ENCODE measurements around the gene OPA1.
A peak's percentile ranks its signal among the peaks of the same experiment; 100 is the strongest.

The OPA1 gene, protein sequence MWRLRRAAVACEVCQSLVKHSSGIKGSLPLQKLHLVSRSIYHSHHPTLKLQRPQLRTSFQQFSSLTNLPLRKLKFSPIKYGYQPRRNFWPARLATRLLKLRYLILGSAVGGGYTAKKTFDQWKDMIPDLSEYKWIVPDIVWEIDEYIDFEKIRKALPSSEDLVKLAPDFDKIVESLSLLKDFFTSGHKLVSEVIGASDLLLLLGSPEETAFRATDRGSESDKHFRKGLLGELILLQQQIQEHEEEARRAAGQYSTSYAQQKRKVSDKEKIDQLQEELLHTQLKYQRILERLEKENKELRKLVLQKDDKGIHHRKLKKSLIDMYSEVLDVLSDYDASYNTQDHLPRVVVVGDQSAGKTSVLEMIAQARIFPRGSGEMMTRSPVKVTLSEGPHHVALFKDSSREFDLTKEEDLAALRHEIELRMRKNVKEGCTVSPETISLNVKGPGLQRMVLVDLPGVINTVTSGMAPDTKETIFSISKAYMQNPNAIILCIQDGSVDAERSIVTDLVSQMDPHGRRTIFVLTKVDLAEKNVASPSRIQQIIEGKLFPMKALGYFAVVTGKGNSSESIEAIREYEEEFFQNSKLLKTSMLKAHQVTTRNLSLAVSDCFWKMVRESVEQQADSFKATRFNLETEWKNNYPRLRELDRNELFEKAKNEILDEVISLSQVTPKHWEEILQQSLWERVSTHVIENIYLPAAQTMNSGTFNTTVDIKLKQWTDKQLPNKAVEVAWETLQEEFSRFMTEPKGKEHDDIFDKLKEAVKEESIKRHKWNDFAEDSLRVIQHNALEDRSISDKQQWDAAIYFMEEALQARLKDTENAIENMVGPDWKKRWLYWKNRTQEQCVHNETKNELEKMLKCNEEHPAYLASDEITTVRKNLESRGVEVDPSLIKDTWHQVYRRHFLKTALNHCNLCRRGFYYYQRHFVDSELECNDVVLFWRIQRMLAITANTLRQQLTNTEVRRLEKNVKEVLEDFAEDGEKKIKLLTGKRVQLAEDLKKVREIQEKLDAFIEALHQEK

DNA sequence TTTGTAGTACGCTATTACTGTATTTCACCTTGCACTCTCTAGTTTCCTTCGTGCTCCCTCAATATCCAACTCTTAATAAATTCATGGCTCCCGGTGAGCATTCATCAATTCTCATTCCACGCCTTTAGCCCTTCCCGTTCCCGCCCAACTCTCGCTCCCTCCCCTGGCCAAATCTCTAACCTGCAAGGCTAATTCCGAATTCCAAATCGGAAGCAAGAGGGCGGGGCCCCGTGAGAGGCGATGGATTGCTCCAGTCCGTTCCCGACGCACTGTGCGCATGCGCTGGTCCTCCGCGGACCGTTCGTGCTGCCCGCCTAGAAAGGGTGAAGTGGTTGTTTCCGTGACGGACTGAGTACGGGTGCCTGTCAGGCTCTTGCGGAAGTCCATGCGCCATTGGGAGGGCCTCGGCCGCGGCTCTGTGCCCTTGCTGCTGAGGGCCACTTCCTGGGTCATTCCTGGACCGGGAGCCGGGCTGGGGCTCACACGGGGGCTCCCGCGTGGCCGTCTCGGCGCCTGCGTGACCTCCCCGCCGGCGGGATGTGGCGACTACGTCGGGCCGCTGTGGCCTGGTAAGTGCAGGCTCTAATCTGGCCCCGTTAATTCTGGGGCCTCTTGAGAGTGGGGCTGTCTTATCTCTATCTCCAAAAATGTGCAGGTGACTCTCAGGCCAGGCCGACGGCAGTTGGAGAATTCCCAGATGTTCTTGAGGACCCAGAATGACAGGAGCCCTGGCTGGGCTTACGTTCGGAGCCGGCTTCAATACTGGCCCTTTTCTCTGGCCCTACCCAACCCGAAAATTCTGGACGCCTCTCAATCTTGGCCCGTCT is at the start of gene OPA1:
TSS of gene OPA1 (plus strand) at position 368 of the 827 bp plus-strand sequence. CDS start at position 538, 170 bp downstream.
- peak; percentile 99 to 100 (median 100) for DNase-seq

DNA sequence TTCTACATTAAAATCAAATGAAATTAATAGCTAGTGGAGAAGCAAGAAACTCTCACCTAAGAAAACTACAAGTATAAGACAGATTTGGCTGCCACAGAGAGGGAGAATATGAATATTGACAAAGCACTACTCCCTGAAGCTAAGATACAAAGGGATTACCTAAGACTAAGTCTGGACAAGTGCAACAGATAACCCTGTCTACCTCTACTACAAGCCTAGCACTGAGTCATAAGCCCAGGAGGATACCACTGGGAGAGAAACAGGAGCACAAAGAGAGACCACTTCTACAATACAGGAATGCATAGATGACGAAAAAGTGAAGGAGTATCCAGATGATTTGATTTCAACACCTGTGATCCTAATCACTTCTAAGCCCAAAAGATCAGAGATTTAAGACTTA is 48.7 kb upstream of the OPA1 start:
- DNase-seq: no peak

DNA sequence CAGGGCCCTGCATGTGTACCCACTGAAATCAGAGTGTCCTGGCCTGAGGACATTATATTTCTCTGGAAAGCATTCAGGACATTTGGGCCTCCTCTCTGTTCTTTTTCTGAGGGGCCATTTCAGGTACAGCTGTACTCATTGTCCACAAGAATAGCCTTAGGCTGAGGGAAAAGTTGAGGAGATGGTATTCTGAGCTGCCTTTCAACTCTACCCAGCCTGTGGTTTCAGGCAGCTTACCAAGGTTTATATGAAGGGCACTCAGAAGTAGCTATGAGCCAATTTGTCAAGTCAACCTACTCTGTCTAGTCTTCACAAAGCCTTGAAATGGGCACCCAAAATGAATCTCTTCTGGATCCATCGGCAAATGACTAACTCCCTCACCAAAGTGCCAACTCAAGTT is 47.7 kb upstream of the OPA1 start:
- no peak for DNase-seq

DNA sequence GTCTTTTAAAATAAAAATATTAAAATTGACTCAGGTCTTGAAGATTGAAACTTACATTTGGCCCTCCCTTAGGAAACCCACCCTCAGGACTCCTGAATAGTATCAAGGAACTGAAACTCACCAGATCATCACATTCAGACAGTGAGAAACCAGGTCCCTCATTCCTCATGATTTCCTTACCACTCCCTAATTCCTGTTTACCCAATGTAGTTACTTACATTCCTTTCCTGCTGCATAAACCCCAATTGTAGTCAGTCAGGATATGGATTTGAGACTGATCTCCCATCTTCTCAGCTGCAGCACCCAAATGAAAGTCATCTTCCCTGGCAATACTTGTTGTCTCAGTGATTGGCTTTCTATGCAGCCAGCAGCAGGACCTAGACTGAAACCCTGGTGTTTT is 46.9 kb upstream of the OPA1 start:
- DNase-seq: no peak

DNA sequence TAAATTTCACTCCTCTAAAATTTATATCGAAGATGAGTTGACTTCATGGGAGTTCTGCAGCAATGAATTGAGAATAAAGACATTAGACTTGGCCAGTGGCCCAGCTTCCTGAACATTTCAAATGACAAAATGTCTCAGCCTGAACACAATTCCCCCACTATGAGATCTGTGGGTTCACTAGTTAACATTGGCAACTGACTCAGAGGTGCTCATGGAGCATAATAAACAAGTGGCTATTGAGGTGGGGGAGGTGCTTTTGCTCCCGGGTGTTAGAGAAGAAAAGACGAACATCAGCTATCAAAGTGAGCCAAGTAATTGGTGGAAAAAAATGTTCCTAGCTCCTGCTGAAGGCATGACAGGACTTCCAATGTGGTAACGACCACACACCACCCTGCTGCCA is 44.6 kb upstream of the OPA1 start:
- no peak for DNase-seq

DNA sequence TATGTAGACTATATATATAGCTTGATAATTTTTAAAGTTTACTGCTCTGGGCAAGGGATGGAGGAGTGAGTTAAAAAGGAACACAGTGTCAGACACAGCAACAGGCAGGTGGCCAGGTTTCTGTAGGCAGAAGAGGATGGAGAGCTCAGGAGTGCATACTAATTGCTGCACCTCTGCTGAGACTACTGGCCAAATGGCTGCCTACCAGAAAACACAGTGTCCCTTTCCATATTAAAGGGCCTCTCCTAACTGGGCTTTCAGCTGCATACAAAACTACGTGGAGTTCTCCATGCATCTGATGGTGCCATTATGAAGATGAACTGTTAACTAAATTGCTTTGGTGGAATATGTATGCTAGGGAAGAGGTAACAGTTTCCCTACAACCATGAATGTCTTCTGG is 40.1 kb upstream of the OPA1 start:
- DNase-seq: peak in 1 of 3 experiments; percentile 44

DNA sequence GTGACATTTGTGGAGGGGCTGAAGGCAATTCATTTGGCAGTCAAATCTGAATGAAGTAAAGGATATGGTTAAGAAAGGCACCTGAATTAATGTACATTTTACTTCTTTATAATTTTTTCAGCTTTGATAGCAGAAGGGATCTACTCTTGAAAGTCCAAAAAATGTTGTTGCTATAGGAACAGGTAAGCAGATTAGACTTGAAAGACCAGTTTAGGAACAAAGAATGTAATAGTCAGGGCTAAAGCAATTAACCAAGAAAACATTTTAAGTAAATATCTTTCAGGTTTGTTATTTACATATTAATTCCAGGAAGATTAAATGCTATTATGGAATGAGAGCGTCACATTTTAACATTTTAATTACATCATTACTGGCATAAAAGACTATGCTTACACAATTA is 39.4 kb upstream of the OPA1 start:
- DNase-seq: peak in 1 of 3 experiments; percentile 60

DNA sequence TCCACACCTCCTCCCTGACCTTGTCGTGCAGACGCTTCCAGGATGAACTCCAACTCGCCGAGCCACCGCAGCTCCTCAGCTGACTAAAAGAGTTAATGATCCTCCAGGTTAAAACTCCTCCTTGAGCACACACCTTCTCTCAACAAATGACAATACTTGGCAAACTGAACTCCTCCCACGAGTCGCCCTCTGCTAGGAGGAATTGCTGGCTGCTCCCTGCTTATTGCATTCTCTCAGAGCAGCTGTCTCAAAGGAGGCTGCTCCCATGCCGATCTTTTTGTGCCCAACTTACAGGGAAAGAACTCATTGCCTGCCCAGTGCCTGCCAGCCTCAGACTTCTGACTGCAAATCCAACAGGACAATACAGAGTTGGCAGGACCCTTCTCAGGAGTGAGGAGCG is 38.2 kb upstream of the OPA1 start, which contains the start of gene ATP13A4:
TSS of gene ATP13A4 (minus strand) at position 85 of the 400 bp plus-strand sequence. CDS start 96 bp downstream, outside the sequence.
- no peak for DNase-seq

DNA sequence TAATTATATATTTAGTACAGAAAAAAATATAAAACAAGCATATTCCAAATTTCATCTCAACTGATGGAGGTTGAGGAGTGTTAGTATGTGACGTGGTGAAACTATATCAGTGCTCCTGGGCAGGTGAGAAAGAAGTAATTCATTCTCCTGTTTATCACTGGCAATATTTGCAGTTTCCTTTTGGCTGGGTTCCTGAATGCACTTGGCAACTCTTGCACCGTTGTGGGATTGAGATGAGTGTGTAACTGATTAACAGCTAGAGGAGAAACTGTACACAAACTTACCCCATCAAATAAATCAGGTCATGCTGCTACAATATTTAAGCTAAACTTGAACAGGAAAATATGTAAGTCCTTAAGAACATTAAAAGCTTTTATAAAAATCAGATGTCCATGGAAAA is 36.2 kb upstream of the OPA1 start:
- DNase-seq: peak in 1 of 3 experiments; percentile 8

DNA sequence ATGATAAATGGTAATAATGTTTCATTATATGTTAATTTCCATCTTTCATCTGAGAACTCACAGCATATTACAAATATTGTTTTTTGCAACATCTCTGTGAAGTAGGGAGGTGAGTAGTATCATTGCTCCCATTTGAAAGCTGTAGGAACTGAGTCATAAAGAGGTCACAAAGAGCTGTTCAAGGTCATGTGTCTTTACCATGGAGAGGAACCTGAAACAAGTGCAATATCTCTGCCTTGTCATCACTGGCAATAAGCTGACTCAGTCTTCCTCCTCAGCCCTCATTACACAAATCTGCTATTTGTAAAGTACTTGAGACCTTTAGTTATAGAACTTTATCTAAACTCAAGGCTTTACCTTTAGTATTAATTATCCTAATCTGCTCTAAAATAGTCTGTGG is 33.9 kb upstream of the OPA1 start:
- peak in 1 of 3 experiments; percentile 55 for DNase-seq

DNA sequence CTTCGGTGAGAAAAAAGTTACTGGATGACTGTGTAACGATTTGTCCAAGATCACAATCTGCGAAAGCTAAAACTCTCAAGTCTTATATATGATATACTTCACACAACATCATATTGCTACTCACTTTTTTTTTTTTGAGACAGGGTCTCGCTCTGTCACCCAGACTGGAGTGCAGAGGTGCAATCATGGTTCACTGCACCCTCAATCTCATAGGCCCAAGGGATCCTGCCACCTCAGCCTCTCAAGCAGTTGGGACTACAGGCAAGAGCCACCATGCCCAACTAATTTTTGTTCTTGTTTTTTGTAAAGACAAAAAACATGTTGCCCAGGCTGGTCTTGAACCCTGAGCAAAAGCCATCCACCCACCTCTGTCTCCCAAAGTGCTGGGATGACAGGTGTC is 32.9 kb upstream of the OPA1 start:
- no peak for DNase-seq

DNA sequence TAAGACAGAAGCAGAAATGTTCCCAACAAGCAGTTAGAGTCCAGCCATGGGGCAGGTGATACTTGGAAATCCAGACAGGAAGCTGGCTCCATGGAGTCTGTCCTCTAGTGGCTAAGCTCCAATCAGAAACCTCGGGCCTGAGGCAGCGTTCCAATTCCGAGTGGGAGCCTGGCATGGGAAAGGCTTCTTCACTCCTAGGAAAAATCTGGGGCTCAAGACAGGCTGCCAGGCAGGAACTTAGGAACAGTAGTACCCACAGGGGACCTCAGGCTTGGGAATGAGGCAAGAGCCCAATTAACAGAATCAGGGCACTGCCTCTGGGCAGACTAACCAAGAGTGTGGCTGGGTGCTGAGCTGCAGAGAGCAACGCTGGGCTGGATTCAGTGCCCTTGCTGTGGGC is 32.1 kb upstream of the OPA1 start:
- peak; percentile 8 to 47 (median 34) for DNase-seq

DNA sequence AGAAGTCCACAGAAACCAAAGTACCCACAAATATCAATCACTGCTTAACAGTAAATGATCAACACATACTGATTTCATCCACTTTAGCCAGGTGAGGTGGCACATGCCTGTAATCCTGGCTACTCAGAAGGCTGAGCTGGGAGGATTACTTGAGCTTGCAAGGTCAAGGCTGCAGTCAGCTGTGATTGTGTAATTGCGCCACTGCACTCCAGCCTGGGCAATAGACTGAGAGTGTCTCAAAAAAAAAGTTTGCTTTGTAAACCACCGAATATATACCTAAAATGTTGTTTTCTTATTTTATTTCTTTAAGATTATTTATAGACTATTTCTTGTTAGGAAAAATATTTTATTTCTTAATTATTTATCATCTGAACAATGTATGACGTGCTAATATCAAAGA is 29.6 kb upstream of the OPA1 start:
- DNase-seq: no peak

DNA sequence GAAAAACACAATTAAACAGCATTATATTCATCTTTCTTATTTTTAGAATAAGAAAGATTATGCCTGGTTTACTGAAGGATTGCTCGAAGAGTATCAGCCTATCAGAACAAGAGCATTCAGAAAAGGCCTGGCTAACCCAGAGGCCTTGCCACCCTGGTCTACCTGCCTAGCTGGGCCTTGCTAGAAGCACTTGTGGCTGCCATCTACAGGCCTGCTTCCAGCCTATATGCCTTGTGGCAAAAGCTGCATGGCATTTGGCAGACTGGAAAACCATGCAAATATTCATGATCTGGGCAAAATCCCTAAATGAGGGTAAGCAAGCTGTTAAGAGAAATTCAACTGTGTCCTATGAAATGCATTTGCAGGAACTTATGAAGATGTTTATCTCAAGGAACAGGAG is 29.0 kb upstream of the OPA1 start:
- peak in 1 of 3 experiments; percentile 6 for DNase-seq

DNA sequence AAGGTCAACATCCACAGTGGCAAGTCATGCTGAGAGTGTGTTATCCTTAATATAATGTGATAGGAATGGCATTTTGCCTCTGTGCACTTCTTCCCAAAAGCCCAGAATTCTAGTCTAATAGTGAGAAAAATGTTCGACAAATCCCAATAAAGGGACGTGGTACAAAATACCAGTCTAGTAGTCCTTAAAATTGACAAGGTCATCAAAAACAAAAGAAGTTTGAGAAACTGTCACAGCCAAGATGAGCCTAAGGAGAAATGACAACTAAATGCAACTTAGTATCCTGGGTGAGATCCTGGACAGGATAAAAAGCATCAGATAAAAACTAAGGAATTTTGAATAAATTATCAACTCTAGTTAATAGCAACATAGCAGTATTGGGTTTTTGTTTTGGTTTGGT is 23.9 kb upstream of the OPA1 start:
- DNase-seq: no peak

DNA sequence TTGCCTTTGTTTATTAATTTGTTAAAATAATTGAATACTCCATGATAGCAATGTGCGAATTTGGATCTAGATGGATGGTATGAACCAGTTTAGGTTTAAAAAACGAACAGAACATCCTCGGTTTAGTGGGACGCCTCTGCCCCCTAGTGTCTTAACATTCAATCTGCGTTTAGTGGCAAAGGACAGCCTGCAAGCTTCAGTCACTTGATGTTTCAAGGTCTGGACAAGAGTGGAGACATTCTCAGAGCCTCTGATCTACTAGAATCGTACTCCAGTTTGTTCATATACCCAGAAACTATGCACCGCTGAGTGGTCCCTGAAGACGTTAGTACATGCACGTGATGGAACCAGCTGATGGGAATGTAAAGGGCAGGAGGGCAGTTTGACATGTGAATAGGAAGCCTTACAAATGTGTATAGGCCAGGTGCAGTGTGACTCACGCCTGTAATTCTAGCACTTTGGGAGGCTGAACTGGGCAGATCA is 20.5 kb upstream of the OPA1 start:
- peak; percentile 57 to 87 (median 65) for DNase-seq

DNA sequence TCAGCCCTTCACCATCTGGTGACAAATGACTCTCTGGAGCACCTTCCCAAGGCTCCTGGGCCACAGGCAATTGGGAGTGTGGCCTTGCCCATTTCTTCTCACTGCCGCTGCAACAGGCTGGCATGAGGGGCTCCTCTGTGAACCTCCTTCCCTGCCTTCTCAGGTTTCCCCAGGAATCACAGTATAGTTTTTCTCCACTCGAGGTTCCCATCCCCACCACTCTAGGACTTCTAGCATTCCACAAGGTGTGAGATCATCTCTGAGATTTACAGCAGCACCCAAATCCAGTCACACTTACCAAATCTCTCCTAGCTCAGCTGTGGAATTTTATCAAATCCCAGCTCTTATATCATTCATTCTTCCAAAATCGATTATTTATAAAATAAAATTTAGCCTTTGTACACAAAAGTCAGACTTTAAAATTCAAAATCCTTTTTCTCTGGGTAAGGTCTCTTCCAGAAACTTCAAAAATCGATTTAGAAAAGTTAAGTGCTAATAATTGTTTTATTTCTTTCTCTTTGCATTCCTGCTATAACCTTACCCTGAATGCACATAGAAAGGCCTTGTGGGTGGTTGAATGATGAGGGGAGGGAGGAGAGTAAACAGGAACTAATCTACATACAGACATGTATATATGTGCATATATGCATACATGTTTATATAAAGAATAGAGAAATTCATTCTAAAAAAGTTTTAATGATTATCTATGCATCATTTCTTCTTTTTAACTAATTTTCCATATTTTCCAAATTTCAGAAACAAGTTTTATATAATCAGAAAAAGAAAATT is 19.4 kb upstream of the OPA1 start:
- DNase-seq: no peak

DNA sequence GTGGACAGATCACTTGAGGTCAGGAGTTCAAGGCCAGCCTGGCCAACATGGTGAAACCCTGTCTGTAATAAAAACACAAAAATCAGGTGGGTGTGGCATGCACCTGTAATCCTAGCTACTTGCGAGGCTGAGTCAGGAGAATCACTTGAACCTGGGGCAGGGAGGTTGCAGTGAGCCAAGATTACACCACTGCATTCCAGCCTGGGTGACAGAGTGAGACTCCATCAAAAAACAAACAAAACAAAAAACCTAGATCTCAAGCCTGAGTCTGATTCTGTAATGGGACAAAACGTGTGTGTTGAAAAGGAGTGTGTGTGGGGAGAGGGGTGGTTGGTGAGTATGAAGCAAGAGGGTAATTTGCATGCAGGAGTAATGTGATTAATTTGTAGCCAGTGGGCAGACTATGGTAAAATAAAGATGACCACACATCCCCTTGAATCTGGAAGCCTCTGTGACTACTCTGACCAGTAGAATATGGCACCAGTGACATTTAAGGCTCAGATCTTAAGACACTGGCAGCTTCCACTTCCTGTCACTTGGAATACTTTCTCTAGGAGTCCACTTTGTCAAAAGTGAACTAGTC is 18.4 kb upstream of the OPA1 start:
- DNase-seq: no peak

DNA sequence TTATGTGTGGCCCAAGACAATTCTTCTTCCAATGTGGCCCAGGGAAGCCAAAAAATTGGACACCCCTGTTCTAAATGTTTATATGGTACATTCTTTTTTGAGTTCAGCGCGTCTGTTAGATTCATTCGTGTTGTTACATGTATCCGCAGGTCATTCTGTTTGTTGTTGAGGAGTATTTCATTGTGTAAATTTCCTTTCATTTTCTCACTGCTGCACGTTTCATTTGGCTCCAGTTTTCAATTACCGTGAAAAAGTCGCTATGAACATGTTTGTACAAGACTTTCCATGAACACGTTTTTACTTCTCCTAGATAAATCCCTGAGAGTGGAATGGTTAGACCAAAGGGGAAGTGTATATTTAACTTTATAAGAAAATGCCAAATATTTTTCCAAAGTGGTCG is 7.5 kb upstream of the OPA1 start:
- DNase-seq: no peak

DNA sequence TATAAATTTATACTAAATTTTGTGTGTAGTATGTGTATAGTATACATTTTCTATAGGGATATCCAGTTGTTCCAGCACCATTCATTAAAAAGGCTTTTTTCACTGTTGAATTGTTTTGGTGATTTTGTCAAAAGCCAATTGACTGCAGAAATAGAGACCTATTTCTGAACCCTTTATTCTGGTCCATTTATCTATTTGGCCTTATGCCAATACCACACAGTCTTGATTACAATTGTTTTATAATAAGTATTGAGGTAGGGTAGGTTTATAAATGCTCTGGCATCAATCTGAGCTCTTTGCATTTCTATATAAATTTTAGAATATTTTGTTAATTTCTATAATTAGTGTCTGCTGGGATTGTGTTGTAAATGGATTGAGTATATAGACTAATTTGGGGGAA is 6.5 kb upstream of the OPA1 start:
- DNase-seq: peak in 1 of 3 experiments; percentile 9

DNA sequence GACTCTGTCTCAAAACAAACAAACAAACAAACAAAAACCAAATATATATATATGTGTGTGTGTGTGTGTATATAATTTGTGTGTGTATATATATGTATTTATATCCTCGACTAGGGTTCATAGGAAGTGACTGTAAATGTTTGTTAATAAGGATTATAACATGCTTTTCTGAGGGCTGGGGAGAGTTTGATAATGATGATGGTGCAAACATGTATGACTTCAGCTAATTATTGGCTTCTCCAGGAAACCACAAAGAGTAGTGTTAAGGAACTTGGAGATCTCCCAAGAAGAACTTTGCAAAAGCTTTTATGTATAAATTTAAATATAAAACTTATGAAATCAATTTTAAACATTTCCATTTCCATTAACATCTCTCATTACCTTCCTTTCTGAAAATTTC is 3.9 kb upstream of the OPA1 start:
- no peak for DNase-seq
